D721Med (cell line): Measurements from ENCODE around the gene OR6Q1.

Experiments used
- DNase-seq: peaks from one replicate; pipeline ENCODE4 v3.0.0; 2011; ENCODE audit warnings: low spot score; ENCODE audit not compliant: insufficient read length
- FAIRE-seq: peaks from 2 replicates; lab custom pipeline; 2011; peaks lifted over from hg19 to GRCh38; lab: Jason Lieb, UNC
- TF ChIP-seq, protein P1 (sequence below): IDR thresholded peaks from 2 replicates; pipeline ENCODE4 v1.5.1; 2012; ENCODE audit warnings: mild to moderate bottlenecking, control low read depth; ENCODE audit not compliant: insufficient read depth; ENCODE audit errors: missing control alignments

The OR6Q1 gene

DNA sequence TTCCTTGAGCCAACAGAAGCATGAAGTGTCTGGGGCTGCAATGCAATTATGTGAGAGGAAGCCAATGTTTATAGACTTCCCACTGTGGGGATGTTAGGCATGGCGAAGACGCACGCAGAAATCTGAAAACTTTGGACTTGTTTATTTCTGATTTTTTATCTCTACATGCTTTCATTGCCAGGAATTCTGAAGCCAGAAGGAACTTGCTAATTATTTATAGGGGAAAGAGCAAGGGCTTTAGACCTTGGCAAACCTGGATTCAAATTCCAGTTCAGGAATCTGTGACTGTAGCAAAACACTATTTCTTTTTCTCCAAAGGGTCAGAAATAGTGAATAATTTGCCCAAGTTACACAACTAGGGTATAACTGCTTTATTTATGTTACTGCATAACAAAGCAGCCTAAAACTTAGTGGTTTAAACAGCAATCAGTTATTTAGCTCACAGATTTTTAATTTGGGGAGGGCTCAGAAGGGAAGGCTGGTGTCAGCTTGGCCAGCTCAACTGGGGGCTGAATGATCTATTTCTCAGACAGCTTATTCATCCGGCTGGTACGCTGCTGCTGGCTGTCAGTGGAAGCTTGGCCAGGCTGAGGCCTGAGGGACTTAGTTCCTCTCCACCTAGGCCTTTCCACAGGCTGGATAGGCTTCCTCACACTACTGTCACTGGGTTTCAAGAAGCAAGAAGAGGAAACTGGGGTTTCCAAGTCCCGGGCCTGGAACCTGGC, 1.9 kb upstream of the OR6Q1 start:
- no peak for DNase-seq
- FAIRE-seq = no peak
- TF ChIP-seq, protein P1, sequence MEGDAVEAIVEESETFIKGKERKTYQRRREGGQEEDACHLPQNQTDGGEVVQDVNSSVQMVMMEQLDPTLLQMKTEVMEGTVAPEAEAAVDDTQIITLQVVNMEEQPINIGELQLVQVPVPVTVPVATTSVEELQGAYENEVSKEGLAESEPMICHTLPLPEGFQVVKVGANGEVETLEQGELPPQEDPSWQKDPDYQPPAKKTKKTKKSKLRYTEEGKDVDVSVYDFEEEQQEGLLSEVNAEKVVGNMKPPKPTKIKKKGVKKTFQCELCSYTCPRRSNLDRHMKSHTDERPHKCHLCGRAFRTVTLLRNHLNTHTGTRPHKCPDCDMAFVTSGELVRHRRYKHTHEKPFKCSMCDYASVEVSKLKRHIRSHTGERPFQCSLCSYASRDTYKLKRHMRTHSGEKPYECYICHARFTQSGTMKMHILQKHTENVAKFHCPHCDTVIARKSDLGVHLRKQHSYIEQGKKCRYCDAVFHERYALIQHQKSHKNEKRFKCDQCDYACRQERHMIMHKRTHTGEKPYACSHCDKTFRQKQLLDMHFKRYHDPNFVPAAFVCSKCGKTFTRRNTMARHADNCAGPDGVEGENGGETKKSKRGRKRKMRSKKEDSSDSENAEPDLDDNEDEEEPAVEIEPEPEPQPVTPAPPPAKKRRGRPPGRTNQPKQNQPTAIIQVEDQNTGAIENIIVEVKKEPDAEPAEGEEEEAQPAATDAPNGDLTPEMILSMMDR = no peak

DNA sequence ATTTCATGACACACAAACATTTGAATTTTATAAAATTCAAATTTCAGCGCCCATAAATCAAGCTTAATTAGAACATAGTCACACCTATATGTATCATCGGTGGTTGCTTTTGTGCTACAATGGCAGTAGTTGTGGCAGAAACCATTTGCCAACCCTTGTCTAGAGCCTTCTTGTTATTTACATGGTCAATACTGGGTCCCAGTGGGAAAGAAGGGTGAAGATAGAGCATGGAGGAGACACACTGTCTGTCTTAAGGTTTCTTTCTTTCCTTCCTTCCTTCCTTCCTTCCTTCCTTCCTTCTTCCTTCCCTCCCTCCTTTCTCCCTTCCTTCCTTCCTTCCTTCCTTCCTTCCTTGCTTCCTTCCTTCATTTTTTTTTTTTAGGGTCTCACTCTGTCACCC, 3.7 kb downstream of the OR6Q1 start:
- no peak for FAIRE-seq
- TF ChIP-seq, protein P1 = no peak

DNA sequence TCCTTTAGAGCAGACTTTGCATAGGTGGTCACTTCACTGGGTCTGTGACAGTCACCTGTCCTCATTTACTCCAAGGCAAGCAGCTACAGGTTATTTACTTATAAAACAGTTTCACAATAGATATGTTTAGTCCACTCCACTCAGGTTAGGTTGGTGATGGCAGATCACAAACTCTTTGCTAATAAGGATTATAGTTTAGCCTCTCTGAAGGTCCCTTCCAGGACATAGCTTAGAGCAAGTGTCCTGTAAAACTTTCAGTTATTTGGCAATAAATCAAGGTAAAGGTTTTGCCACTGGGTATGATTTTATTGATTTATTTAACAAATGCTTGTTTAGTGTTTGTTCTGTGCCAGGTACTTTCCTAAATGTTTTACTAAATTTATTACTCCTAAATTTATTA, 8.8 kb downstream of the OR6Q1 start:
- TF ChIP-seq, protein P1 = no peak

More for the DNA sequence above, 3.7 kb downstream of the OR6Q1 start:
- DNase-seq = no peak

DNA sequence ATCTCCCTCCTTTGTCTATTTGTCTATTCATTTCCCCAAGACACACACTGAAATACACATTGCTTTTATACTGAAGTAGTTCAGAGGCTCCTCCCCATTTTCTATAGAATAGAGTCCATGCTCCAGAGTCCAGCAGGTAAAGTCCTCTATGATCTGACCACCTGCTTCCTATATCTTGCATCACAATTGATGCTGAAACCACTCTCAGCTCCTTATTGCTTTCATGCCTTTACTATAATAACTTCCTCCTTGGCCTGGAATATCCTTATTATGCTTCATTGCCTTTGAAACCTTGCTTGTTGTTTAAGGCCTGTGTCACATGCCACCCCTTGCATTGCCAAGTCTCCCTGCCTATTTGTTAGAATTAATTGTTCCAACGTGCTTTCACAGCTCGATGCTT, 12.6 kb downstream of the OR6Q1 start:
- FAIRE-seq (no peak), DNase-seq (no peak)

More for the DNA sequence above, 8.8 kb downstream of the OR6Q1 start:
- FAIRE-seq (no peak), DNase-seq (no peak)

DNA sequence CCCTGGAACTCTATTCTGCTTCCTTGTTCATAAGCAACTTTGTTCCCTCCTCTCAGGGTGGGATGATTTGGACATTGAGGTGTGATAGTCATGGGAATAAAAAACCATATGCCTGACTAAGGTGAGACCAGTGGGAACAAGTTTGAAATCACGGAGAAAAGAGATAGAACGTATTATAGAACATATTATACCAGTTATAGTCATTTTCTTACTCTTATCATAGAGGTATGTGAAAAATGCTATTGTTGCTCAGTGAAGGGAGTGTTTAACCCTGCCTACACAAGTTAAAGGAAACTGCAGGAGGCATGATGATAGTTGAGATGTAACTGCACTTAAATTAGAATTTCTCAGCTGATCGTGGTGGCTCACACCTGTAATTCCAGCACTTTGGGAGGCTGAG, 15.5 kb downstream of the OR6Q1 start:
- FAIRE-seq = no peak
- TF ChIP-seq, protein P1 = no peak
- no peak for DNase-seq

More for the DNA sequence above, 12.6 kb downstream of the OR6Q1 start:
- TF ChIP-seq, protein P1 = no peak

DNA sequence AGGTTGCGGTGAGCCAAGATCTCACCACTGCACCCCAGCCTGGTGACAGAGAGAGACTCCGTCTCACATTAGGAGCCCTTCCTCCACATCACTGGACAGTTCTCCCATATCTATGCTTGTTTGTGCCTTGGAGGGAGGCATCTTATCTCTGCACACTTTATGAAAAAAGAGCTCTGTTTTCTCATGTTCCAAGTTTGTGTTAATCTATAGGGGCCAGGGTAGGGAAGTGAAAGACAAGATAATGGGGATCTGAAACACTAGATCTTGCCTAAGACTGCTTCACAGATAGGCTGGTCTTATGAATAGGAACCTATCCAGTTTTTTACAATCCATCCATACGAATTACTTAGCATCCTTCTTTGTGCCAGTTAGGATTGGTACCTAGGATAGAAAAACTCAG, 17.1 kb downstream of the OR6Q1 start:
- DNase-seq (no peak), FAIRE-seq (no peak)
- TF ChIP-seq, protein P1 = no peak

DNA sequence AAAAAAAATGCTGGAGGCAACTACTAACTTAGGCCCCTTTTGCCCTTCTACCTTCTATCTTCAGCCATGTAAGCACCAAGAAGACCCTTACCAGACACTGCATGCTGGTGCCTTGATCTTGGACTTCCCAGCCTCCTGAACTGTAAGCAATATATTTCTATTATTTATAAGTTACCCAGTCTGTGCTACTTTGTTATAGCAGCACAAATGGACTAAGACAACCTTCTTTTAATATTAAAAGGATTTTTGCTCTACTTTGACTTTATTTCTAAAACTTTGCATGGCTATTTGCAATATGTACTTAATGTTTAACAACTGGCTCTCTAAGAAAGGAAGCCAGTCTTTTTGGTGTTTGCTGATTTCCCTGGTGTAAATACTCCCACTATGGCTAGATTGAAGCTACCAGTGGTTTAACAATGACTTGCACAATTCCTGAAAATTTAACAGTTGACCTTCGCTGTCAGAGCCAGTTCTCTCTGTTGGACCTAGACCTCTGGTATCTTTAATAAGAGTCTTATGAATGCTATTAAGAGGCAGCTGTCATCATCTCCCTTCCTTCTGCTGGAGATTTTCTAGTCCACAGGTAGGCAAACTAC, 25.2 kb downstream of the OR6Q1 start:
- no peak for FAIRE-seq
- TF ChIP-seq, protein P1 = no peak

More for the DNA sequence above, 25.2 kb downstream of the OR6Q1 start:
- DNase-seq = no peak
